Measurements from ENCODE around the gene MYOG.

Gene MYOG

GRCh38 chr1:203075236-203076030, 10.4 kb downstream of the MYOG start:
- H3K27me3 ChIP-seq (ENCODE audit: low read depth, low read length), result no peaks in the 10 kb centered on the region
- peak overlapping the region in 1 of 2 donors; percentile 60 for H3K4me3 ChIP-seq (ENCODE audit: low read depth in 1 of 2, low read length in 2 of 2)

GRCh38 chr1:203074610-203075009, 11.2 kb downstream of the MYOG start:
- Histone ChIP-seq H3K36me3 (ENCODE audit: control insufficient read depth in 1 of 2, insufficient read depth in 2 of 2, low read length in 2 of 2) (no peaks in the 10 kb centered on the region), H3K27me3 (ENCODE audit: low read depth, low read length) (no peaks in the 10 kb centered on the region), H3K4me1 (ENCODE audit: control insufficient read depth in 1 of 2, insufficient read depth in 2 of 2, low read length in 2 of 2) (peaks cover 3 to 6% of the 10 kb centered on the region in 2 donors), H3K4me3 (ENCODE audit: low read depth in 1 of 2, low read length in 2 of 2) (no peak overlapping the region), H3K27ac (ENCODE audit: low read length) (no peak overlapping the region), H3K9me3 (ENCODE audit: control insufficient read depth in 1 of 2, low read length in 2 of 2) (no peaks in the 10 kb centered on the region)

More at GRCh38 chr1:203075236-203076030, 10.4 kb downstream of the MYOG start:
- Histone ChIP-seq H3K36me3 (ENCODE audit: control insufficient read depth in 1 of 2, insufficient read depth in 2 of 2, low read length in 2 of 2) (no peaks in the 10 kb centered on the region), H3K27ac (ENCODE audit: low read length) (no peak overlapping the region), H3K9me3 (ENCODE audit: control insufficient read depth in 1 of 2, low read length in 2 of 2) (no peaks in the 10 kb centered on the region), H3K4me1 (ENCODE audit: control insufficient read depth in 1 of 2, insufficient read depth in 2 of 2, low read length in 2 of 2) (no peaks in the 10 kb centered on the region)

GRCh38 chr1:203073469-203073868, 12.3 kb downstream of the MYOG start:
- Histone ChIP-seq H3K36me3 (ENCODE audit: control insufficient read depth in 1 of 2, insufficient read depth in 2 of 2, low read length in 2 of 2) (no peaks in the 10 kb centered on the region), H3K27me3 (ENCODE audit: low read depth, low read length) (no peaks in the 10 kb centered on the region), H3K9me3 (ENCODE audit: control insufficient read depth in 1 of 2, low read length in 2 of 2) (no peaks in the 10 kb centered on the region), H3K4me1 (ENCODE audit: control insufficient read depth in 1 of 2, insufficient read depth in 2 of 2, low read length in 2 of 2) (peaks cover 13 to 18% of the 10 kb centered on the region in 2 donors), H3K4me3 (ENCODE audit: low read depth in 1 of 2, low read length in 2 of 2) (no peak overlapping the region), H3K27ac (ENCODE audit: low read length) (no peak overlapping the region)

- no peak overlapping the region for H3K4me3 ChIP-seq (ENCODE audit: low read depth in 1 of 2, low read length in 2 of 2)
- H3K27ac ChIP-seq (ENCODE audit: low read length), result no peak overlapping the region
- H3K4me1 ChIP-seq (ENCODE audit: control insufficient read depth in 1 of 2, insufficient read depth in 2 of 2, low read length in 2 of 2), result peaks cover 14 to 22% of the 10 kb centered on the region in 2 donors
- H3K9me3 ChIP-seq (ENCODE audit: control insufficient read depth in 1 of 2, low read length in 2 of 2), result no peaks in the 10 kb centered on the region
- H3K36me3 ChIP-seq (ENCODE audit: control insufficient read depth in 1 of 2, insufficient read depth in 2 of 2, low read length in 2 of 2), result no peaks in the 10 kb centered on the region
- H3K27me3 ChIP-seq (ENCODE audit: low read depth, low read length), result no peaks in the 10 kb centered on the region
These were observed 12.9 kb downstream of the MYOG start for GRCh38 chr1:203072911-203073310.

GRCh38 chr1:203072002-203072602, 13.7 kb downstream of the MYOG start:
- H3K4me3 ChIP-seq (ENCODE audit: low read depth in 1 of 2, low read length in 2 of 2), result no peak overlapping the region
- no peaks in the 10 kb centered on the region for H3K9me3 ChIP-seq (ENCODE audit: control insufficient read depth in 1 of 2, low read length in 2 of 2)
- H3K27me3 ChIP-seq (ENCODE audit: low read depth, low read length), result no peaks in the 10 kb centered on the region
- H3K4me1 ChIP-seq (ENCODE audit: control insufficient read depth in 1 of 2, insufficient read depth in 2 of 2, low read length in 2 of 2), result peaks cover 14 to 22% of the 10 kb centered on the region in 2 donors
- no peak overlapping the region for H3K27ac ChIP-seq (ENCODE audit: low read length)
- H3K36me3 ChIP-seq (ENCODE audit: control insufficient read depth in 1 of 2, insufficient read depth in 2 of 2, low read length in 2 of 2), result no peaks in the 10 kb centered on the region

- Histone ChIP-seq H3K27ac (ENCODE audit: low read length) (peak overlapping the region; percentile 20), H3K4me3 (ENCODE audit: low read depth in 1 of 2, low read length in 2 of 2) (no peak overlapping the region)
These were observed 16.6 kb downstream of the MYOG start for GRCh38 chr1:203069030-203069747.

GRCh38 chr1:203066965-203067364, 18.8 kb downstream of the MYOG start:
- no peaks in the 10 kb centered on the region for H3K9me3 ChIP-seq (ENCODE audit: control insufficient read depth in 1 of 2, low read length in 2 of 2)
- no peak overlapping the region for H3K4me3 ChIP-seq (ENCODE audit: low read depth in 1 of 2, low read length in 2 of 2)
- no peaks in the 10 kb centered on the region for H3K27me3 ChIP-seq (ENCODE audit: low read depth, low read length)
- peaks cover 14 to 22% of the 10 kb centered on the region in 2 donors for H3K4me1 ChIP-seq (ENCODE audit: control insufficient read depth in 1 of 2, insufficient read depth in 2 of 2, low read length in 2 of 2)
- no peak overlapping the region for H3K27ac ChIP-seq (ENCODE audit: low read length)
- H3K36me3 ChIP-seq (ENCODE audit: control insufficient read depth in 1 of 2, insufficient read depth in 2 of 2, low read length in 2 of 2), result no peaks in the 10 kb centered on the region

More at GRCh38 chr1:203069030-203069747, 16.6 kb downstream of the MYOG start:
- Histone ChIP-seq H3K36me3 (ENCODE audit: control insufficient read depth in 1 of 2, insufficient read depth in 2 of 2, low read length in 2 of 2) (no peaks in the 10 kb centered on the region), H3K9me3 (ENCODE audit: control insufficient read depth in 1 of 2, low read length in 2 of 2) (no peaks in the 10 kb centered on the region), H3K27me3 (ENCODE audit: low read depth, low read length) (no peaks in the 10 kb centered on the region), H3K4me1 (ENCODE audit: control insufficient read depth in 1 of 2, insufficient read depth in 2 of 2, low read length in 2 of 2) (peaks cover 14 to 22% of the 10 kb centered on the region in 2 donors)

GRCh38 chr1:203065986-203066385, 19.8 kb downstream of the MYOG start:
- H3K4me1 ChIP-seq (ENCODE audit: control insufficient read depth in 1 of 2, insufficient read depth in 2 of 2, low read length in 2 of 2), result peaks cover 14 to 22% of the 10 kb centered on the region in 2 donors
- no peaks in the 10 kb centered on the region for H3K9me3 ChIP-seq (ENCODE audit: control insufficient read depth in 1 of 2, low read length in 2 of 2)
- H3K36me3 ChIP-seq (ENCODE audit: control insufficient read depth in 1 of 2, insufficient read depth in 2 of 2, low read length in 2 of 2), result no peaks in the 10 kb centered on the region
- H3K4me3 ChIP-seq (ENCODE audit: low read depth in 1 of 2, low read length in 2 of 2), result no peak overlapping the region
- no peaks in the 10 kb centered on the region for H3K27me3 ChIP-seq (ENCODE audit: low read depth, low read length)
- no peak overlapping the region for H3K27ac ChIP-seq (ENCODE audit: low read length)

- no peaks in the 10 kb centered on the region for H3K9me3 ChIP-seq (ENCODE audit: control insufficient read depth in 1 of 2, low read length in 2 of 2)
- no peaks in the 10 kb centered on the region for H3K36me3 ChIP-seq (ENCODE audit: control insufficient read depth in 1 of 2, insufficient read depth in 2 of 2, low read length in 2 of 2)
- H3K27me3 ChIP-seq (ENCODE audit: low read depth, low read length), result no peaks in the 10 kb centered on the region
- peaks cover 14 to 21% of the 10 kb centered on the region in 2 donors for H3K4me1 ChIP-seq (ENCODE audit: control insufficient read depth in 1 of 2, insufficient read depth in 2 of 2, low read length in 2 of 2)
- no peak overlapping the region for H3K27ac ChIP-seq (ENCODE audit: low read length)
- H3K4me3 ChIP-seq (ENCODE audit: low read depth in 1 of 2, low read length in 2 of 2), result no peak overlapping the region
These were observed 20.6 kb downstream of the MYOG start for GRCh38 chr1:203065191-203065590.

GRCh38 chr1:203063287-203063686, 22.5 kb downstream of the MYOG start:
- Histone ChIP-seq H3K27me3 (ENCODE audit: low read depth, low read length) (no peaks in the 10 kb centered on the region), H3K4me1 (ENCODE audit: control insufficient read depth in 1 of 2, insufficient read depth in 2 of 2, low read length in 2 of 2) (peaks cover 0 to 9% of the 10 kb centered on the region in 2 donors), H3K4me3 (ENCODE audit: low read depth in 1 of 2, low read length in 2 of 2) (no peak overlapping the region), H3K27ac (ENCODE audit: low read length) (no peak overlapping the region), H3K9me3 (ENCODE audit: control insufficient read depth in 1 of 2, low read length in 2 of 2) (no peaks in the 10 kb centered on the region), H3K36me3 (ENCODE audit: control insufficient read depth in 1 of 2, insufficient read depth in 2 of 2, low read length in 2 of 2) (no peaks in the 10 kb centered on the region)

- Histone ChIP-seq H3K27me3 (ENCODE audit: low read depth, low read length) (no peaks in the 10 kb centered on the region), H3K9me3 (ENCODE audit: control insufficient read depth in 1 of 2, low read length in 2 of 2) (no peaks in the 10 kb centered on the region), H3K36me3 (ENCODE audit: control insufficient read depth in 1 of 2, insufficient read depth in 2 of 2, low read length in 2 of 2) (no peaks in the 10 kb centered on the region), H3K4me3 (ENCODE audit: low read depth in 1 of 2, low read length in 2 of 2) (no peak overlapping the region), H3K4me1 (ENCODE audit: control insufficient read depth in 1 of 2, insufficient read depth in 2 of 2, low read length in 2 of 2) (peaks cover 0 to 11% of the 10 kb centered on the region in 2 donors), H3K27ac (ENCODE audit: low read length) (no peak overlapping the region)
These were observed 25.7 kb downstream of the MYOG start for GRCh38 chr1:203060115-203060514.

Measured in muscle layer of duodenum (tissue), 2 donors.